ENCODE results near the gene SH3BP5. TPM values are rescaled to one million over a fixed set of nuclear protein-coding genes. Genes with fewer than 3 reads are reported as not detected.

The SH3BP5 gene
- total and polyA plus RNA-seq, 12 donors: 119 to 1,158 (median 180) TPM

GRCh38 chr3:15229262-15229661, 103.1 kb downstream of the SH3BP5 start:
- TF ChIP-seq POLR2A (IDR thresholded peaks at IDR 0.05): no peak
- no peak for TF ChIP-seq CTCF (IDR thresholded peaks at IDR 0.05)
- WGBS, 4 donors: 91 to 97% (median 95%) methylated on average over 4 of the region's 4 CpGs
- H3K27ac ChIP-seq: no peak overlapping the region
- DNase-seq: no peak
- H3K36me3 ChIP-seq (replicated peaks in 1 of 2): peaks cover 0 to 68% of the 10 kb centered on the region in 2 donors
- H3K9me3 ChIP-seq (replicated peaks in 1 of 3): no peaks in the 10 kb centered on the region
- H3K27me3 ChIP-seq: no peaks in the 10 kb centered on the region
- H3K4me1 ChIP-seq (replicated peaks in 1 of 2): peaks cover 7 to 23% of the 10 kb centered on the region in 2 donors
- intact Hi-C loops (cut with DNase I): loop anchor here in 1 of 2 donors (10.0 kb wide), 1 partner anchor 356 kb away; no protein-coding TSS in a partner anchor
- no peak overlapping the region for H3K4me3 ChIP-seq

GRCh38 chr3:15228147-15228546, 104.2 kb downstream of the SH3BP5 start:
- intact Hi-C loops (cut with DNase I): loop anchor here in 1 of 2 donors (10.0 kb wide), 1 partner anchor 357 kb away; no protein-coding TSS in a partner anchor
- TF ChIP-seq CTCF (IDR thresholded peaks at IDR 0.05) (no peak), POLR2A (IDR thresholded peaks at IDR 0.05) (no peak)
- no peak overlapping the region for H3K27ac ChIP-seq
- no peaks in the 10 kb centered on the region for H3K9me3 ChIP-seq (replicated peaks in 1 of 3)
- H3K4me1 ChIP-seq (replicated peaks in 1 of 2): peaks cover 5 to 20% of the 10 kb centered on the region in 2 donors
- DNase-seq: no peak
- no peaks in the 10 kb centered on the region for H3K27me3 ChIP-seq
- no peak overlapping the region for H3K4me3 ChIP-seq
- peaks cover 0 to 68% of the 10 kb centered on the region in 2 donors for H3K36me3 ChIP-seq (replicated peaks in 1 of 2)
- 88 to 97% (median 95%) methylated on average over 1 of the region's 1 CpG for WGBS, 4 donors

DNA sequence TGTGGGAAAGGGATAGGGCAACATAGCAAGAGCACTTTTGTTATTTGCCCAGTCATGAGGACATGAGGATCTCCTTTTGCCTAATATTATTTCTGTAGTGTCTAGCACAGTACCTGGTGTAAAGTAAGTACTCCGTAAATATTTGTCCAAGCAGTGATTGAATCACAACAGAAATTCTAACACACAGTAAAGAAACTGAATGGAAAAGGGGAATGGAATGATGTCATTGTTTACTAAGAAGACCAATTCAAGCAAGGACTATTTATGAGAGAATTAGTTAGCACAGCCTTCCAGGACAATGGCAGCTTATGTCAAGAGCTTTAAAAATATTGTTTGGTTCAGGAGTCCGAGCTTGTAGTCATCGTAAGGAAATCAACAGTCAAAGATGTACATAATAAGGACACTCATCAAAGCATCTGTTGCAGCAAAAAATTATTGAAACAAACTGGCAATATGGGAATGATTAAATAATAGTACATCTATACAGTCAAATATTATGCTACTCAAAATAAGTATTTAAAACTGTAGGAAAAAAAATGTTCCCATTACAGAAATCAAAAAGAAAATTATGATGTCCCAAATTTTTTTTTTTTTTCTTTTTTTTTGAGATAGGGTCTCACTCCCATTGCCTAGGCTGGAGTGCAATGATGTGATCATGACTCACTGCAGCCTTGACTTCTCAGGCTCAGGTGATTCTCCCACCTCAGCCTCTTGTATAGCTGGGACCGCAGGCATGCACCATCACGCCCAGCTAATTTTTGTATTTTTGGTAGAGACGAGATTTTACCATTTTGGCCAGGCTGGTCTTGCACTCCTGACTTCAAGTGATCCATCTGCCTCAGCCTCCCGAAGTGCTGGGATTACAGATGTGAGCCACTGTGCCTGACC, 108.5 kb downstream of the SH3BP5 start:
- Histone ChIP-seq H3K4me3 (no peak overlapping the region), H3K4me1 (replicated peaks in 1 of 2) (peaks cover 0 to 10% of the 10 kb centered on the region in 2 donors), H3K27me3 (no peaks in the 10 kb centered on the region), H3K36me3 (replicated peaks in 1 of 2) (peaks cover 0 to 72% of the 10 kb centered on the region in 2 donors), H3K9me3 (replicated peaks in 1 of 3) (no peaks in the 10 kb centered on the region), H3K27ac (no peak overlapping the region)
- TF ChIP-seq POLR2A (IDR thresholded peaks at IDR 0.05) (no peak), CTCF (IDR thresholded peaks at IDR 0.05) (no peak)
- WGBS, 4 donors: 84 to 88% (median 86%) methylated on average over 7 of the region's 7 CpGs
- intact Hi-C loops (cut with DNase I): loop anchor here in 1 of 2 donors (10.0 kb wide), 1 partner anchor 361 kb away; no protein-coding TSS in a partner anchor
- no peak for DNase-seq

GRCh38 chr3:15221574-15222217, 110.7 kb downstream of the SH3BP5 start:
- Histone ChIP-seq H3K9me3 (replicated peaks in 1 of 3) (no peaks in the 10 kb centered on the region), H3K4me3 (no peak overlapping the region), H3K4me1 (replicated peaks in 1 of 2) (peaks cover under 1 to 4% of the 10 kb centered on the region in 2 donors), H3K36me3 (replicated peaks in 1 of 2) (peaks cover 0 to 77% of the 10 kb centered on the region in 2 donors), H3K27me3 (no peaks in the 10 kb centered on the region), H3K27ac (no peak overlapping the region)
- DNase-seq: no peak
- intact Hi-C loops (cut with DNase I): loop anchor here in 1 of 2 donors (10.0 kb wide), 1 partner anchor 363 kb away; no protein-coding TSS in a partner anchor
- 89 to 91% (median 91%) methylated on average over 11 of the region's 11 CpGs for WGBS, 4 donors
- no peak for TF ChIP-seq POLR2A (IDR thresholded peaks at IDR 0.05)
- no peak for TF ChIP-seq CTCF (IDR thresholded peaks at IDR 0.05)

Data from adrenal gland (tissue), 12 donors.